Esophagus squamous epithelium (tissue), 4 donors: ENCODE measurements around the gene MXI1.

ENCODE experiments used
- POLR2A ChIP-seq, 4 donors: fragments of 450-650 bp; IDR thresholded peaks; one replicate each; pipeline ENCODE4 v1.6.1; 2017; ENCODE audit warnings: antibody characterized with exemption in 4 of 4, mild to moderate bottlenecking in 4 of 4, moderate library complexity in 3 of 4
- TF ChIP-seq, protein P1 (sequence below), 6 experiments: fragments of 450-650 bp in 4 of 6; fragments of 200-600 bp in 2 of 6; sonication (generic) in 2 of 6; IDR thresholded peaks; one replicate each; pipeline ENCODE4 v1.5.1; 2016 to 2019; ENCODE audit warnings: antibody characterized with exemption in 6 of 6, mild to moderate bottlenecking in 4 of 6, moderate library complexity in 4 of 6

DNA sequence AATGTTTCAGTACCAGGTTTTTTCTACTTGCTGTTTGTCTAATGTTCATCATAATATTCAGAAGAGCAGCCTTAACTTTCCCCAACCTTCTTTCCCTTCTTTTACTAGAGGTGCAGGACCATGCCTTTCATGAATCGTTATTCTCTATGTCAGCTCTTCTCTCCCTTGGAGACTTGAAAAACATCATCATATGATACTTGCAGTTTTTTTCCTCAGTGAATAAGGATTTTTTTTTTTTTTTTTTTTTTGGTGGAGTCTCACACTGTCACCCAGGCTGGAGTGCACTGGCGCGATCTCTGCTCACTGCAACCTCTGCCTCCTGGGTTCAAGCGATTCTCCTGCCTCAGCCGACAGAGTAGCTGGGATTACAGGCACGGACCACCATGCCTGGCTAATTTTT, 67.2 kb downstream of the MXI1 start:
- TF ChIP-seq, protein P1, sequence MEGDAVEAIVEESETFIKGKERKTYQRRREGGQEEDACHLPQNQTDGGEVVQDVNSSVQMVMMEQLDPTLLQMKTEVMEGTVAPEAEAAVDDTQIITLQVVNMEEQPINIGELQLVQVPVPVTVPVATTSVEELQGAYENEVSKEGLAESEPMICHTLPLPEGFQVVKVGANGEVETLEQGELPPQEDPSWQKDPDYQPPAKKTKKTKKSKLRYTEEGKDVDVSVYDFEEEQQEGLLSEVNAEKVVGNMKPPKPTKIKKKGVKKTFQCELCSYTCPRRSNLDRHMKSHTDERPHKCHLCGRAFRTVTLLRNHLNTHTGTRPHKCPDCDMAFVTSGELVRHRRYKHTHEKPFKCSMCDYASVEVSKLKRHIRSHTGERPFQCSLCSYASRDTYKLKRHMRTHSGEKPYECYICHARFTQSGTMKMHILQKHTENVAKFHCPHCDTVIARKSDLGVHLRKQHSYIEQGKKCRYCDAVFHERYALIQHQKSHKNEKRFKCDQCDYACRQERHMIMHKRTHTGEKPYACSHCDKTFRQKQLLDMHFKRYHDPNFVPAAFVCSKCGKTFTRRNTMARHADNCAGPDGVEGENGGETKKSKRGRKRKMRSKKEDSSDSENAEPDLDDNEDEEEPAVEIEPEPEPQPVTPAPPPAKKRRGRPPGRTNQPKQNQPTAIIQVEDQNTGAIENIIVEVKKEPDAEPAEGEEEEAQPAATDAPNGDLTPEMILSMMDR (IDR thresholded peaks at IDR 0.05), result no peak
- no peak for TF ChIP-seq POLR2A (IDR thresholded peaks at IDR 0.05)
